ENCODE measurements around the gene SEMA4F.
"Not testable (repeated sequence)": the region's sequence is repeated elsewhere in the genome, so short reads cannot be mapped to it uniquely, and the experiment has no call there.

The SEMA4F gene

GRCh38 chr2:74620671-74621070 is 33.4 kb upstream of the SEMA4F start:
- Histone ChIP-seq H3K27me3 (peaks cover 0 to 7% of the 10 kb centered on the region in 2 donors), H3K9me3 (no peaks in the 10 kb centered on the region), H3K36me3 (no peaks in the 10 kb centered on the region), H3K4me3 (no peak overlapping the region), H3K4me1 (no peaks in the 10 kb centered on the region), H3K27ac (no peak overlapping the region)
- intact Hi-C loops (cut with DNase I; ENCODE audit: low total_unique reads), result no loop called here
- no peak for DNase-seq
- no peak for TF ChIP-seq CTCF (IDR thresholded peaks at IDR 0.05)

- no peak for TF ChIP-seq CTCF (IDR thresholded peaks at IDR 0.05)
- intact Hi-C loops (cut with DNase I; ENCODE audit: low total_unique reads), result no loop called here
Measured at GRCh38 chr2:74625658-74626425, 28.2 kb upstream of the SEMA4F start.

DNA sequence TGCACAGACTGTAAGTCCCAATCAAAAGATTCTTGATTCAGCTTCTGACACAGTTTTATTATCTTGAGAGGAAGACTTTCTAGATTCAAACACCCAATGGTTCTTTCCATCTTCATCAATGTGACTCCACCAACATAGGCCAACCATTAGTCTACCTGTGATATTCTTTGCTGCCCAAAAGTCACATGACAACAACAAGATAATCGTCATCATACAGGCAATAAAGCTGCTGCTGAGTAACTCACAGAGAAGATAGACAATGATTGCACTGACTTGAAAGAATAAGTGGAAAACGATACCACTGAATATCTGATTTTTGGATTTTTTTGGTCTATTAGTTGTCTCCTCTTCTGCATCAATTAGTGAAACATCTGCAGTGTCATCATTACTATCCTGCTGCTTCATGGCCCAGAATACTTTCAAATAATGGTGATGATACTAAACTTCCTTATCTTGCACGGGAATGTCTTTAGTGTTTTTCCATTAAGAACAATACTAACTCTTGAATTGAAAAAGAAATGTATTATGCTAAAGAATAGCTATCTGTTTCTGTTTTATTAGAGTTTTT is 25.4 kb upstream of the SEMA4F start:
- Histone ChIP-seq H3K27me3 (no peaks in the 10 kb centered on the region), H3K36me3 (no peaks in the 10 kb centered on the region), H3K27ac (no peak overlapping the region), H3K4me1 (no peaks in the 10 kb centered on the region), H3K9me3 (no peaks in the 10 kb centered on the region), H3K4me3 (no peak overlapping the region)
- TF ChIP-seq CTCF (IDR thresholded peaks at IDR 0.05), result no peak
- intact Hi-C loops (cut with DNase I; ENCODE audit: low total_unique reads), result no loop called here
- DNase-seq, result no peak

More at GRCh38 chr2:74625658-74626425, 28.2 kb upstream of the SEMA4F start:
- no peak overlapping the region for H3K27ac ChIP-seq
- no peaks in the 10 kb centered on the region for H3K27me3 ChIP-seq
- no peak for DNase-seq
- H3K4me1 ChIP-seq, result no peaks in the 10 kb centered on the region
- H3K4me3 ChIP-seq, result no peak overlapping the region
- no peaks in the 10 kb centered on the region for H3K36me3 ChIP-seq
- no peaks in the 10 kb centered on the region for H3K9me3 ChIP-seq

DNA sequence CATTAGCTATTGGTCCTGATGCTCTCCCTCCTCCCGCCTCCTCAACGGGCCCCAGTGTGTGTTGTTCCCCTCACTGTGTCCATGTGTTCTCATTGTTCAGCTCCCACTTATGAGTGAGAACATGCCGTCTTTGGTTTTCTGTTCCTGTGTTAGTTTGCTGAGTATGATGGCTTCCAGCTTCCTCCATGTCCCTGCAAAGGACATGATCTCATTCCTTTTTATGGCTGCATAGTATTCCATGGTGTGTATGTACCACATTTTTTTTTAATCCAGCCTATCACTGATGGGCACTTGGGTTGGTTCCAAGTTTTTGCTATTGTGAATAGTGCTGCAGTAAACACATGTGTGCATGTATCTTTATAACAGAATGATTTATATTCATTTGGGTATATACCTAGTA is 23.6 kb upstream of the SEMA4F start:
- H3K4me1 ChIP-seq; H3K27ac ChIP-seq; DNase-seq; H3K36me3 ChIP-seq; H3K4me3 ChIP-seq; H3K27me3 ChIP-seq; intact Hi-C loops (cut with DNase I; ENCODE audit: low total_unique reads); H3K9me3 ChIP-seq: not testable (repeated sequence)

DNA sequence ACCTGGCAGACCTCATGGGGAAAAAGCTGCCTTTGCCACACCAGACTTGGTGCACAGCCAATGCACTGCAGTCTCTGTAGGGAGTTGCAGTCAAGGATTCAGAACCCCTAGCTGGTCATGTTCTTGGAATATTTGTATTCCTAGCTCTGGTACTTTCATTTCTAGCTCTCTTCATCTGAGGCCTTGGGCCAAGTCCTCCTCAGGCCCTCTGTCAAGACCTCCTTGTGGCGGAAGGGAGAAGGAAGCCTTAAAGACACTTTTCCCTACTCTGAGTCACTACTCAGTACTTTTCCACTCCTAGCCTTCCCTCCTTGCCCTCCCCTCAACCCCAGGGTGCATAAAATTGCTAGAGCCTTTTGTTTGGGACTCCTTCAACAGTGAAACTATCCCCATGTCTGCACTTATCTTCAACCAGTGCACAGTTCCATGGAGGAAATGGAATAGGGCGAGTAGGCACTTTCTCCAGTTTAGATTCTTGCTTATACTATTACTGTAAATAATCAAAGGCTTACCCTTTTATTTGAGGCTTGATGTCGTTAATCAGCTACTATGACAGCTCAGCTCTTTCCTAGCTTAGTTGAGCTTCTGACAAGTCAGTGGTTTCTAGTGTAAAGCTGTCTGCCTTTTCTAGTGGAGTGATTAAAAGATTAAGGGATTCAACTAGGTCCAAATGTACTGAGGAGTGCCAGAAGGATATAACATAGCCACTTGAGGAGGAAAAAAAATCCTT is 21.7 kb upstream of the SEMA4F start:
- no peak overlapping the region for H3K4me3 ChIP-seq
- H3K9me3 ChIP-seq, result no peaks in the 10 kb centered on the region
- TF ChIP-seq CTCF (IDR thresholded peaks at IDR 0.05), result no peak
- H3K4me1 ChIP-seq, result no peaks in the 10 kb centered on the region
- DNase-seq, result no peak
- intact Hi-C loops (cut with DNase I; ENCODE audit: low total_unique reads), result no loop called here
- no peak overlapping the region for H3K27ac ChIP-seq
- H3K27me3 ChIP-seq, result no peaks in the 10 kb centered on the region
- H3K36me3 ChIP-seq, result no peaks in the 10 kb centered on the region

- Histone ChIP-seq H3K4me3 (no peak overlapping the region), H3K27me3 (no peaks in the 10 kb centered on the region), H3K27ac (no peak overlapping the region), H3K9me3 (no peaks in the 10 kb centered on the region), H3K36me3 (no peaks in the 10 kb centered on the region), H3K4me1 (no peaks in the 10 kb centered on the region)
- no peak for DNase-seq
- intact Hi-C loops (cut with DNase I; ENCODE audit: low total_unique reads), result no loop called here
- TF ChIP-seq CTCF (IDR thresholded peaks at IDR 0.05), result no peak
Measured at GRCh38 chr2:74632939-74633312, 21.1 kb upstream of the SEMA4F start.

Measured in tibial artery (tissue), 4 donors.